Stomach smooth muscle (tissue), 2 donors: Measurements from ENCODE around the gene MRPL3.
"Not testable (repeated sequence)": the region's sequence is repeated elsewhere in the genome, so short reads cannot be mapped to it uniquely, and the experiment has no call there.

Source experiments
- H3K27ac ChIP-seq: one replicate; pipeline ENCODE4 v1.7.0; 2013; ENCODE audit warnings: mild to moderate bottlenecking, low read length, inconsistent platforms
- H3K27me3 ChIP-seq, 2 donors: one replicate each; pipeline ENCODE4 v1.7.0; 2013; ENCODE audit warnings: low read length in 2 of 2; ENCODE audit not compliant: insufficient read depth in 2 of 2, control insufficient read depth in 1 of 2
- H3K36me3 ChIP-seq, 2 donors: one replicate each; pipeline ENCODE4 v1.7.0; 2013; ENCODE audit warnings: low read length in 2 of 2; ENCODE audit not compliant: control insufficient read depth in 2 of 2, insufficient read depth in 2 of 2
- H3K4me1 ChIP-seq: one replicate; pipeline ENCODE4 v1.7.0; 2013; ENCODE audit warnings: low read length; ENCODE audit not compliant: control insufficient read depth, insufficient read depth
- H3K4me3 ChIP-seq, 2 donors: one replicate each; pipeline ENCODE4 v1.7.0; 2013; ENCODE audit warnings: low read length in 2 of 2
- H3K9ac ChIP-seq, 2 donors: one replicate each; pipeline ENCODE4 v1.7.0; 2013; ENCODE audit warnings: low read length in 2 of 2, mild to moderate bottlenecking in 1 of 2
- H3K9me3 ChIP-seq, 2 donors: one replicate each; pipeline ENCODE4 v1.7.0; 2013; ENCODE audit warnings: low read length in 2 of 2; ENCODE audit not compliant: control insufficient read depth in 2 of 2
- donor health status: healthy.
- donor health status: Pancreatic carcinoma.

The MRPL3 gene

GRCh38 chr3:131503320-131503635 lies 507 bp upstream of the MRPL3 start:
- Histone ChIP-seq H3K9ac (peak overlapping the region; percentile 92 to 99), H3K36me3 (peaks cover 0 to 14% of the 10 kb centered on the region in 2 donors), H3K9me3 (no peaks in the 10 kb centered on the region), H3K4me1 (peaks cover 6% of the 10 kb centered on the region), H3K27me3 (no peaks in the 10 kb centered on the region), H3K4me3 (peak overlapping the region; percentile 95 to 97), H3K27ac (peak overlapping the region; percentile 46)

DNA sequence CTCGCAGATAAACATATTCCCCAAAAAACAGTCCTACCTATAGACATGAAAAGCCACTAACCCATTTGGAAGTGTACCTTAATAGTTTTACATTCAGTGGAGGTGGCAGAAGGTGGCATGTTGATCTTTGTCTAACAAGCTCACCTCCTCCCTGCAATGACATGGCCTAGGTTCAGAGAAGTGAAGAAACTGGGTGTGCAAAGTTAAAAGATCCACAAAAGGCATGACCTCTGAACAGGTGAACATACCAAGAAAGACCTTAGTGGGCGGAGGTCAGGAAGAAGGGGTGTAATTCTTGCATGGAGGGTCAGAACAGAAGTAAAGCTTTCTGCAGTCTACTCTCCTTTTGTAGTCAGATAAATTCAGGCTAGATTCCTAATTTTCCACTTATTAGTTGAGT lies 822 bp downstream of the MRPL3 start:
- Histone ChIP-seq H3K27ac (peak overlapping the region; percentile 61), H3K4me1 (peaks cover 6% of the 10 kb centered on the region), H3K27me3 (no peaks in the 10 kb centered on the region), H3K4me3 (peak overlapping the region; percentile 95 to 97), H3K9me3 (no peaks in the 10 kb centered on the region), H3K9ac (peak overlapping the region; percentile 92 to 99), H3K36me3 (peaks cover 5 to 19% of the 10 kb centered on the region in 2 donors)

DNA sequence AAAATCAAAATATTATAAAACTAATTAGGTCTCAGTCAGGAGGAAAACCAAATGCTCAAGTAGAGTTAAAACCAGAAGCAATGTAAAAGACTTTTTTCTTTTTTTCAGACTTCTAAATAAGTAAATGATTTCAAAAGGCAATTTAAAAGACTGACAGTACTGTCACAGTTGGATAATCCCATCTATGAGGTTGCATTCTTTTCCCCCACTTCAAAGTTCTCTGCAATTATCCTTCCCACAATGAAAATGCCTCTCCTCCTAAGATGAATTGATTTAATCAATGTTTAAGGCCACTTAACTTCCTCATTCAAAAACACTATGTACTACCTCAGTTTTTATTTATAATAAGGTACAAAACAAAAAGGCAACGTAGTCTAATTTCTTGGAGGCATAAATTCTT lies 8.1 kb downstream of the MRPL3 start:
- Histone ChIP-seq H3K9ac (no peak overlapping the region), H3K9me3 (no peaks in the 10 kb centered on the region), H3K36me3 (peaks cover 19 to 28% of the 10 kb centered on the region in 2 donors), H3K27me3 (no peaks in the 10 kb centered on the region), H3K27ac (no peak overlapping the region), H3K4me3 (no peak overlapping the region), H3K4me1 (no peaks in the 10 kb centered on the region)

DNA sequence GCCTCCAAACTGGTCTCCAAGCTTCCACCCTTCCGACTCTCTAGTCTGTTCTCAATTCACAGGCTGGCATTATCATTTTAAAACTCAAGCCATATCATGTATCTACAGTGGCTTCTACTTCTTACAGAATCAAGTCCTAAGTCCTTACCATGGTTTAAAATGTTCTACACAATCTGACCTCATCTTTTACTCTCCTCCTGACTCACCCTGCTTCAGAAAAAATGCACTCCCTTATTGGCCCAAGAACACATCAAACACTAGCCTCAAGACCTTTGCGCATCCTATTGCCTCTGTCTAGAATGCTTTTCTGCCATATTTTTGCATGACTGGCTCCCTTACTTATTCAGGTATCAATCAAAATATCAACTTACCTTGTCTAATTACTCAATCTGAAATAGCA lies 11.0 kb downstream of the MRPL3 start:
- Histone ChIP-seq H3K9ac (no peak overlapping the region), H3K36me3 (peaks cover 17 to 24% of the 10 kb centered on the region in 2 donors), H3K4me1 (no peaks in the 10 kb centered on the region), H3K27ac (no peak overlapping the region), H3K27me3 (no peaks in the 10 kb centered on the region), H3K9me3 (no peaks in the 10 kb centered on the region), H3K4me3 (no peak overlapping the region)

DNA sequence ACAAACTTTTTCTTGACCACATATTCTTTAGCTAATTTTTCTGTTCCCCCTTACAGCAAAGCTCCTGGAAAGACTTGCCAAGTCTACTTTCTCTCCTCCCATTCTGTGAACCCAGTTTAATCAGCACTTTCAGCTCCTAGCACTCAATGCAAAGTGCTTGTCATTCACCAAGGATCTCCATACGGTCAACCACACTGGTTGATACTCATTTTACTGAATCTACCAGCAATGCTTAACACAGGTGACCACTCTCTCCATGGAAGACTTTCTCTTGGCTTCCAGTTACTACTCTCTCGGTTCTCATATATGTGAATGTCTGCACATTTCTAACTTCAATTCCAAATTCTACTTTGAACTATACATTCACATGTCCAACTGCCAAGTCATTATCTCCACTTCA lies 11.7 kb downstream of the MRPL3 start:
- peaks cover 12 to 24% of the 10 kb centered on the region in 2 donors for H3K36me3 ChIP-seq
- no peaks in the 10 kb centered on the region for H3K27me3 ChIP-seq
- no peaks in the 10 kb centered on the region for H3K9me3 ChIP-seq
- H3K4me3 ChIP-seq = no peak overlapping the region
- no peak overlapping the region for H3K9ac ChIP-seq
- no peaks in the 10 kb centered on the region for H3K4me1 ChIP-seq
- no peak overlapping the region for H3K27ac ChIP-seq

GRCh38 chr3:131486545-131486944 lies 16.2 kb downstream of the MRPL3 start:
- H3K9ac ChIP-seq, H3K4me1 ChIP-seq, H3K27ac ChIP-seq, H3K27me3 ChIP-seq, H3K4me3 ChIP-seq, H3K9me3 ChIP-seq: not testable (repeated sequence)
- H3K36me3 ChIP-seq = peaks cover 13 to 14% of the 10 kb centered on the region in 2 donors

DNA sequence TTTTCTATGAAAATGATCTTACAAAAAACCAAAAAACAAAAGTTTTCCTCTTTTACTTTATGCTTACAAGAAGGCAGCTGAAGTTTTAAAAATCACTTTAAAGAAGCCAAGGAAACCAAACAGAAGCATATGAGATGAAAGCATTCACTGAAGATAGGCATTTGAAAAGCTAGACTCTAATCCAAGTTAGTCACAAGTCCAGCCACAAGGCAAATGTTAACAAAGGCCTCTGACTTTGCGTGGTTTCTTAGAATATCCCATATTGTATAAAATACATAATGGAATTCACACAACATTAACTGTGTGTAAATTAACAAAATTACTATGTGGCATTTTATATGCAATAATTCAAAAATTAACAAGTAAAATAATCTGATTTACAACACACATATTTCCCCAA lies 17.7 kb downstream of the MRPL3 start:
- Histone ChIP-seq H3K9ac (no peak overlapping the region), H3K36me3 (peaks cover 13 to 18% of the 10 kb centered on the region in 2 donors), H3K4me3 (no peak overlapping the region), H3K4me1 (no peaks in the 10 kb centered on the region), H3K27ac (no peak overlapping the region), H3K9me3 (no peaks in the 10 kb centered on the region), H3K27me3 (no peaks in the 10 kb centered on the region)

DNA sequence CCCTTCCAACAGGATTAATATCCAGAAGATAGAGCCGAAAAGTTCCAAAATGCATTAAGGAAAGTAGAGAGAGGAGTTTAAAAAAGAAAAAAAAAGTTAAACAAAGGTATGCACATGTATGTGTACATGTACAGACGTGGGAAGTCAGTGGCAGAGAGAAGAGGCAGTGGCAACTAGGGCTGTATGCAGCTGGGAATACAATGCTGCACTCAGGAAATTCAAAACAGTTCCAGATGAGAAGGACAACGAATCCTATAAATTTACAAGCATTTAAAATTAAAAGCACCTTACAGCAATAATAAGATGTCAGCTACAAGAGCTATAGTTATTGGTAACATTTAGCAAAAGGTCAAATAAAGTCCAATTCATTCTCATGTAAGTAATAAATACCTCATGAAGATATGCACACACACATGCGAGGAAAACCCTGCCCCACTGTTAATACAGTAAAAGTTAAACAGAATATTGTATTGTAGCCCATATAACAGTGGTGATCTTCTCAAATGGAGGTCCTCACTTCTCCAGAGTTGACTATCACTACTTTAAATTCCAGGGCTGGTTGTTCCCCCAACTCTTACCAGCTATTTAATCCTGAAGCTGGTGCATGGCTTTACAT lies 18.2 kb downstream of the MRPL3 start:
- Histone ChIP-seq H3K9ac (no peak overlapping the region), H3K27me3 (no peaks in the 10 kb centered on the region), H3K4me3 (no peak overlapping the region), H3K36me3 (peaks cover 13 to 19% of the 10 kb centered on the region in 2 donors), H3K4me1 (no peaks in the 10 kb centered on the region), H3K9me3 (no peaks in the 10 kb centered on the region), H3K27ac (no peak overlapping the region)

GRCh38 chr3:131480116-131480515 lies 22.7 kb downstream of the MRPL3 start:
- no peak overlapping the region for H3K27ac ChIP-seq
- H3K9ac ChIP-seq = no peak overlapping the region
- no peaks in the 10 kb centered on the region for H3K9me3 ChIP-seq
- no peaks in the 10 kb centered on the region for H3K27me3 ChIP-seq
- no peak overlapping the region for H3K4me3 ChIP-seq
- peaks cover 2 to 12% of the 10 kb centered on the region in 2 donors for H3K36me3 ChIP-seq
- H3K4me1 ChIP-seq = no peaks in the 10 kb centered on the region

- Histone ChIP-seq H3K9ac (no peak overlapping the region), H3K4me1 (no peaks in the 10 kb centered on the region), H3K36me3 (peaks cover 2 to 9% of the 10 kb centered on the region in 2 donors), H3K27me3 (no peaks in the 10 kb centered on the region), H3K9me3 (no peaks in the 10 kb centered on the region), H3K4me3 (no peak overlapping the region), H3K27ac (no peak overlapping the region)
Measured at GRCh38 chr3:131477813-131478212, 25.0 kb downstream of the MRPL3 start.

- no peaks in the 10 kb centered on the region for H3K9me3 ChIP-seq
- H3K9ac ChIP-seq = no peak overlapping the region
- no peaks in the 10 kb centered on the region for H3K4me1 ChIP-seq
- no peak overlapping the region for H3K27ac ChIP-seq
- H3K27me3 ChIP-seq = no peaks in the 10 kb centered on the region
- H3K4me3 ChIP-seq = no peak overlapping the region
- H3K36me3 ChIP-seq = peaks cover 3 to 16% of the 10 kb centered on the region in 2 donors
Measured at GRCh38 chr3:131474115-131474514, 28.7 kb downstream of the MRPL3 start.
